ENCODE data around the gene SLC6A1. TPM values are rescaled to one million over a fixed set of nuclear protein-coding genes. Genes with fewer than 3 reads are reported as not detected.

Gene SLC6A1
- total RNA-seq, 1 experiment from 2014 or later = not detected

- no peak for DNase-seq
- Mint-ChIP-seq H3K27me3 (ENCODE audit: insufficient read depth, unreplicated experiment) (peaks cover 29% of the 10 kb centered on the region), H3K36me3 (ENCODE audit: insufficient read depth, unreplicated experiment) (no peaks in the 10 kb centered on the region), H3K4me1 (ENCODE audit: low read depth, unreplicated experiment) (no peaks in the 10 kb centered on the region), H3K27ac (ENCODE audit: unreplicated experiment) (no peak overlapping the region), H3K4me3 (ENCODE audit: unreplicated experiment) (no peak overlapping the region), H3K9me3 (ENCODE audit: unreplicated experiment) (no peaks in the 10 kb centered on the region)
- Histone ChIP-seq H3K36me3 (ENCODE audit: control insufficient read depth, insufficient read depth, low read length) (no peaks in the 10 kb centered on the region), H3K4me3 (ENCODE audit: low read depth, low read length) (no peak overlapping the region), H3K9me3 (no peaks in the 10 kb centered on the region), H3K27me3 (replicated peaks; ENCODE audit: control insufficient read depth, insufficient read depth, low read length) (no peaks in the 10 kb centered on the region), H3K4me1 (no peaks in the 10 kb centered on the region)
- POLR2A ChIA-PET = no interaction called here
- CTCF ChIA-PET = no interaction called here
- no TSS peak for BruUV-seq (replicated peaks)
- TF ChIP-seq CTCF (IDR thresholded peaks at IDR 0.05; ENCODE audit: insufficient read depth in 1 of 2, low read depth in 1 of 2, low read length in 1 of 2, severe bottlenecking in 1 of 2, unreplicated experiment in 1 of 2) = no peak
- intact Hi-C loops (cut with micrococcal nuclease; ENCODE audit: unreplicated experiment) = no loop called here
Observed at GRCh38 chr3:11034309-11034985, 41.9 kb downstream of the SLC6A1 start.

GRCh38 chr3:11035757-11036505, 43.4 kb downstream of the SLC6A1 start:
- H3K9me3 ChIP-seq = no peaks in the 10 kb centered on the region
- ChIA-PET POLR2A (no interaction called here), CTCF (no interaction called here)
- no peak for DNase-seq
- no peak overlapping the region for H3K4me3 Mint-ChIP-seq (ENCODE audit: unreplicated experiment)
- no peaks in the 10 kb centered on the region for H3K27me3 ChIP-seq (replicated peaks; ENCODE audit: control insufficient read depth, insufficient read depth, low read length)
- no peaks in the 10 kb centered on the region for H3K4me1 ChIP-seq
- intact Hi-C loops (cut with micrococcal nuclease; ENCODE audit: unreplicated experiment) = no loop called here
- H3K9me3 Mint-ChIP-seq (ENCODE audit: unreplicated experiment) = no peaks in the 10 kb centered on the region
- no peaks in the 10 kb centered on the region for H3K36me3 ChIP-seq (ENCODE audit: control insufficient read depth, insufficient read depth, low read length)
- no TSS peak for BruUV-seq (replicated peaks)
- H3K27ac Mint-ChIP-seq (ENCODE audit: unreplicated experiment) = no peak overlapping the region
- H3K4me3 ChIP-seq (ENCODE audit: low read depth, low read length) = no peak overlapping the region
- TF ChIP-seq CTCF (IDR thresholded peaks at IDR 0.05; ENCODE audit: insufficient read depth in 1 of 2, low read depth in 1 of 2, low read length in 1 of 2, severe bottlenecking in 1 of 2, unreplicated experiment in 1 of 2) = no peak
- no peaks in the 10 kb centered on the region for H3K4me1 Mint-ChIP-seq (ENCODE audit: low read depth, unreplicated experiment)
- peaks cover 30% of the 10 kb centered on the region for H3K27me3 Mint-ChIP-seq (ENCODE audit: insufficient read depth, unreplicated experiment)
- no peaks in the 10 kb centered on the region for H3K36me3 Mint-ChIP-seq (ENCODE audit: insufficient read depth, unreplicated experiment)

- no TSS peak for BruUV-seq (replicated peaks)
- no peaks in the 10 kb centered on the region for H3K9me3 Mint-ChIP-seq (ENCODE audit: unreplicated experiment)
- H3K27me3 Mint-ChIP-seq (ENCODE audit: insufficient read depth, unreplicated experiment) = peaks cover 27% of the 10 kb centered on the region
- intact Hi-C loops (cut with micrococcal nuclease; ENCODE audit: unreplicated experiment) = no loop called here
- Histone ChIP-seq H3K4me3 (ENCODE audit: low read depth, low read length) (no peak overlapping the region), H3K27me3 (replicated peaks; ENCODE audit: control insufficient read depth, insufficient read depth, low read length) (no peaks in the 10 kb centered on the region), H3K9me3 (no peaks in the 10 kb centered on the region), H3K4me1 (no peaks in the 10 kb centered on the region), H3K36me3 (ENCODE audit: control insufficient read depth, insufficient read depth, low read length) (no peaks in the 10 kb centered on the region)
- H3K4me1 Mint-ChIP-seq (ENCODE audit: low read depth, unreplicated experiment) = no peaks in the 10 kb centered on the region
- ChIA-PET CTCF (no interaction called here), POLR2A (no interaction called here)
- DNase-seq = no peak
- no peak for TF ChIP-seq CTCF (IDR thresholded peaks at IDR 0.05; ENCODE audit: insufficient read depth in 1 of 2, low read depth in 1 of 2, low read length in 1 of 2, severe bottlenecking in 1 of 2, unreplicated experiment in 1 of 2)
- no peak overlapping the region for H3K27ac Mint-ChIP-seq (ENCODE audit: unreplicated experiment)
- no peak overlapping the region for H3K4me3 Mint-ChIP-seq (ENCODE audit: unreplicated experiment)
- H3K36me3 Mint-ChIP-seq (ENCODE audit: insufficient read depth, unreplicated experiment) = no peaks in the 10 kb centered on the region
Observed at GRCh38 chr3:11037241-11037873, 44.8 kb downstream of the SLC6A1 start.
